Body of pancreas (tissue), 4 donors: ENCODE results near the gene TSC22D2.

ENCODE experiments used
- CTCF ChIP-seq, 7 experiments: fragments of 450-650 bp in 4 of 7; fragments of 200-600 bp in 3 of 7; sonication (generic) in 3 of 7; IDR thresholded peaks; one replicate each; pipeline ENCODE4 v1.5.1; 2016 to 2019; ENCODE audit warnings: antibody characterized with exemption in 7 of 7
- POLR2A ChIP-seq, 3 donors: fragments of 450-650 bp; IDR thresholded peaks; one replicate each; pipeline ENCODE4 v1.6.1; 2016; ENCODE audit warnings: antibody characterized with exemption in 3 of 3, mild to moderate bottlenecking in 2 of 3

GRCh38 chr3:150407808-150408220 lies 284 bp upstream of the TSC22D2 start:
- no peak for TF ChIP-seq CTCF (IDR thresholded peaks at IDR 0.05)
- TF ChIP-seq POLR2A (IDR thresholded peaks at IDR 0.05): no peak
